GM10248 (cell line): ENCODE results near the gene CASP5.

Source experiments
- CTCF ChIA-PET: fragments of 300-600 bp; sonication (Branson Sonifier 250); formaldehyde crosslinking; extraction: SDS; loops from one replicate; lab custom pipeline; 2021; ENCODE audit warnings: antibody characterized with exemption; lab: Yijun Ruan, JAX
- POLR2A ChIA-PET: fragments of 350-650 bp; sonication (Branson Sonifier 250); formaldehyde crosslinking; extraction: SDS; loops from one replicate; lab custom pipeline; 2020; ENCODE audit warnings: antibody characterized with exemption; lab: Yijun Ruan, JAX
- DNase-seq: peaks from one replicate; pipeline ENCODE4 v3.0.0; 2012; ENCODE audit errors: extremely low spot score
- TF ChIP-seq, protein P1 (sequence below): IDR thresholded peaks from 2 replicates; pipeline ENCODE4 v1.5.1; 2012; ENCODE audit warnings: mild to moderate bottlenecking, low read depth; ENCODE audit errors: extremely low read depth, missing control alignments, control extremely low read depth

The CASP5 gene

DNA sequence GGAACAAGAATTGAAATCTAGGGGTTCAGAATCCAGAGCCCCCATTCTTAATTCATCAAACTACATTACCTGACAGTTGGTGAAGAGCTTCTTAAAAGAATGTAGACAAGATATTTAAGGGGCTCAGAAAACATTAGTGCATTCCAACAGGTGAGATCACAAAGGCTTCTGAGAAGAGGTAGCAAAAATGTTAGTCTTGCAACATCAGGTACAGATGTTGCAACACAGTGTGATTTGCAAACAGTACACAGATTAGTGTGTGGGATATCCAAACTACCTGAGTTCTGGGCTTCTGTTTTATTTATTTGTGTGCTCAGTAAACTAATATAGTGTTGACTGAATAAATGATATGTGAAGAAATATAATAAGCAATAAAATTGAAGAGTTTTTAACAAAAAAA, 66.4 kb downstream of the CASP5 start:
- DNase-seq: no peak
- ChIA-PET CTCF (interaction anchor here (1.4 kb wide), 1 partner anchor 9 kb away, joined by 4 read pairs; no protein-coding TSS in a partner anchor), POLR2A (no interaction called here)
- TF ChIP-seq, protein P1, sequence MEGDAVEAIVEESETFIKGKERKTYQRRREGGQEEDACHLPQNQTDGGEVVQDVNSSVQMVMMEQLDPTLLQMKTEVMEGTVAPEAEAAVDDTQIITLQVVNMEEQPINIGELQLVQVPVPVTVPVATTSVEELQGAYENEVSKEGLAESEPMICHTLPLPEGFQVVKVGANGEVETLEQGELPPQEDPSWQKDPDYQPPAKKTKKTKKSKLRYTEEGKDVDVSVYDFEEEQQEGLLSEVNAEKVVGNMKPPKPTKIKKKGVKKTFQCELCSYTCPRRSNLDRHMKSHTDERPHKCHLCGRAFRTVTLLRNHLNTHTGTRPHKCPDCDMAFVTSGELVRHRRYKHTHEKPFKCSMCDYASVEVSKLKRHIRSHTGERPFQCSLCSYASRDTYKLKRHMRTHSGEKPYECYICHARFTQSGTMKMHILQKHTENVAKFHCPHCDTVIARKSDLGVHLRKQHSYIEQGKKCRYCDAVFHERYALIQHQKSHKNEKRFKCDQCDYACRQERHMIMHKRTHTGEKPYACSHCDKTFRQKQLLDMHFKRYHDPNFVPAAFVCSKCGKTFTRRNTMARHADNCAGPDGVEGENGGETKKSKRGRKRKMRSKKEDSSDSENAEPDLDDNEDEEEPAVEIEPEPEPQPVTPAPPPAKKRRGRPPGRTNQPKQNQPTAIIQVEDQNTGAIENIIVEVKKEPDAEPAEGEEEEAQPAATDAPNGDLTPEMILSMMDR: no peak

DNA sequence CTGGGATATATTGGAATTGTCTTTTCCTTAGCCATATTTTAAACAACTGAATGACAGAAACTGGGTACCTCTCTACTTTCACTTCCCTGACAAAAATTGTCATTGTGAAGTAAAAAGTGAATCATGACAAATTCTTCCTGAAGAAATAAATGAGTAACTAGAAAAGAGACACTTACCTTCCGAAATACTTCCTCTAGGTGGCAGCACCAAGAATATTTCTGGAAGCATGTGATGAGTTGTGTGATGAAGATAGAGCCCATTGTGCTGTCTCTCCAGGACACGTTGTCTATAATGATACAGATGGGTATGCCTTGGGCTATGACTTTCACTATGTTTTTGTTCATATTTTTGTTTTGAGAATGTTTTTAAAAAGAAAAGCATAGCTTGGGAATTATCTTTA, 76.1 kb downstream of the CASP5 start:
- TF ChIP-seq, protein P1: peak; percentile 48
- ChIA-PET CTCF (interaction anchor here (0.7 to 2.1 kb wide), 15 partner anchors 8 to 916 kb away, joined by 3 to 8 read pairs (median 4); no protein-coding TSS in a partner anchor), POLR2A (no interaction called here)
- DNase-seq: peak; percentile 36
